Measurements from ENCODE around the gene PIERCE2.
"Not testable (repeated sequence)": the region's sequence is repeated elsewhere in the genome, so short reads cannot be mapped to it uniquely, and the experiment has no call there.

Gene PIERCE2

GRCh38 chr15:55434989-55435825 is 26.9 kb downstream of the PIERCE2 start:
- peak; percentile 78 for DNase-seq

- not testable (repeated sequence) for DNase-seq
Observed at GRCh38 chr15:55443141-55443540, 34.8 kb downstream of the PIERCE2 start.

- DNase-seq: not testable (repeated sequence)
Observed at GRCh38 chr15:55445936-55446335, 37.6 kb downstream of the PIERCE2 start.

- DNase-seq: not testable (repeated sequence)
Observed at GRCh38 chr15:55446379-55447029, 38.2 kb downstream of the PIERCE2 start.

- DNase-seq: not testable (repeated sequence)
Observed at GRCh38 chr15:55447030-55447394, 38.7 kb downstream of the PIERCE2 start.

GRCh38 chr15:55457401-55458022 is 49.2 kb downstream of the PIERCE2 start:
- no peak for DNase-seq

GRCh38 chr15:55461447-55461846 is 53.2 kb downstream of the PIERCE2 start:
- no peak for DNase-seq

GRCh38 chr15:55468321-55468720 is 60.0 kb downstream of the PIERCE2 start:
- no peak for DNase-seq
